ENCODE measurements around the gene C4BPA. TPM values are rescaled to one million over a fixed set of nuclear protein-coding genes. Genes with fewer than 3 reads are reported as not detected.

C4BPA gene
- total RNA-seq: not detected in 2 replicates
- long read RNA-seq: 0 reads

- H3K4me3 Mint-ChIP-seq: no peak within 1 kb of the TSS
Measured at GRCh38 chr1:207103892-207104373, at the start of gene C4BPA. C4BPA (plus strand) TSS chr1:207104233; CDS start chr1:207113026, 8,793 bp downstream.

DNA sequence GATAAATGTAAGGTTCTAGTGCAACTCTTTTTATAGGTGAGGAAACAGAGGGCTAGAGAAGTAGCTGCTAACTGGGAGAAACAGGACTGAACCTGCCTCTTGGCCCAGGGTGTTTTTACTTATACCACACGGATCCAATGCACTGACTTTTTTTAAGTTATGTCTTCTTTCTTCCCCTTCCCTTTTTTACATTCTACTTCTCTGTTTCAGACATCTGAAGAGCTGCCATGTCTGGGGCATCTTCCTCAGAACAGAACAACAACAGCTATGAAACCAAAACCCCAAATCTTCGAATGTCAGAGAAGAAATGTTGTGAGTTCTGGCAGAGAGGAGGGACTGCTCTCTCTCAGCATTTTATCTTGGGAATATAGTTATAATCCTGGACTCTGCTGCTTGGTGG, 49.5 kb upstream of the C4BPA start:
- H3K27me3 Mint-ChIP-seq (ENCODE audit: low read depth): peaks cover 12% of the 10 kb centered on the region
- peaks cover 4% of the 10 kb centered on the region for H3K36me3 Mint-ChIP-seq (ENCODE audit: low read depth)
- H3K27ac Mint-ChIP-seq (ENCODE audit: unreplicated experiment): no peak overlapping the region
- H3K4me1 Mint-ChIP-seq: peaks cover 29% of the 10 kb centered on the region
- no peak for DNase-seq (ENCODE audit: low read depth, low spot score)
- peaks cover 3% of the 10 kb centered on the region for H3K9me3 Mint-ChIP-seq
- TF ChIP-seq CTCF (conservative IDR thresholded peaks at IDR 0.05): no peak
- peak overlapping the region; percentile 99 for H3K4me3 Mint-ChIP-seq

More at GRCh38 chr1:207103892-207104373, at the start of gene C4BPA:
- Mint-ChIP-seq H3K36me3 (ENCODE audit: low read depth) (no peaks in the 10 kb centered on the region), H3K27ac (ENCODE audit: unreplicated experiment) (no peak within 1 kb of the TSS), H3K27me3 (ENCODE audit: low read depth) (peaks cover 17% of the 10 kb centered on the region), H3K4me1 (no peaks in the 10 kb centered on the region), H3K9me3 (peaks cover 3% of the 10 kb centered on the region)
- no peak for DNase-seq (ENCODE audit: low read depth, low spot score)
- TF ChIP-seq CTCF (conservative IDR thresholded peaks at IDR 0.05): no peak

DNA sequence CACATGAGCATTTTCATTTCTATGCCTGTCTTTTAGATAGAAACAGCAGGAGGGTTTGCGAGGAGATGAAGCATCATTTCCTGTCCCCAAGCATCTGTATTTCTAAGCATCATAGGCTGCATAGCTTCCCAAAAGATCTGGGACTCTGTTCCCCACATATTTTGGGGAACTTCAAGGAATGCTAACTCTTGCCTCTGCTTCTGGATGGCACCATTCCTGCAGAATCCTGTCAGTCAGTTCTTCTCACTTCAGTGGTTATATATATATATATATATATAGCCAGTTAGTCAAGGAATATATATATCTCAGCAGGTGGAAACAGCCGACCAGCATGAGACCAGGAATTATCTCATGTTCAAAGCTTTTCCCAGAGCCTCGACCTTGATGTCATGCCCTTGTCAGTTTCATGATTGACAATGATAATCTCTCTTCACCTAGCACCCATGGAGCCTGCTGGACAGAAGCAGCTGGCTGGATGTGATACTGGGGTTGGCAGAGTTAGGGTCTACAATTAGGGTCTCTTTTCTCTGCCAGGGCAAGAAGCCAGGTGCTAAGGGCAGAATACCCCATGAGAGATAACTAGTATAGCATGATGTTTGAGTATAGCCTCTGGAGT, 48.5 kb upstream of the C4BPA start:
- peaks cover 4% of the 10 kb centered on the region for H3K36me3 Mint-ChIP-seq (ENCODE audit: low read depth)
- H3K9me3 Mint-ChIP-seq: peaks cover 3% of the 10 kb centered on the region
- peaks cover 25% of the 10 kb centered on the region for H3K4me1 Mint-ChIP-seq
- no peak for DNase-seq (ENCODE audit: low read depth, low spot score)
- TF ChIP-seq CTCF (conservative IDR thresholded peaks at IDR 0.05): no peak
- H3K27ac Mint-ChIP-seq (ENCODE audit: unreplicated experiment): no peak overlapping the region
- H3K4me3 Mint-ChIP-seq: peak overlapping the region; percentile 54
- H3K27me3 Mint-ChIP-seq (ENCODE audit: low read depth): peaks cover 12% of the 10 kb centered on the region

- H3K27ac Mint-ChIP-seq (ENCODE audit: unreplicated experiment): no peak overlapping the region
- H3K4me3 Mint-ChIP-seq: no peak overlapping the region
- H3K4me1 Mint-ChIP-seq: peaks cover 17% of the 10 kb centered on the region
- no peak for TF ChIP-seq CTCF (conservative IDR thresholded peaks at IDR 0.05)
- H3K9me3 Mint-ChIP-seq: peaks cover 3% of the 10 kb centered on the region
- peaks cover 4% of the 10 kb centered on the region for H3K36me3 Mint-ChIP-seq (ENCODE audit: low read depth)
- H3K27me3 Mint-ChIP-seq (ENCODE audit: low read depth): peaks cover 12% of the 10 kb centered on the region
- DNase-seq (ENCODE audit: low read depth, low spot score): no peak
Measured at GRCh38 chr1:207056673-207057072, 47.4 kb upstream of the C4BPA start.

DNA sequence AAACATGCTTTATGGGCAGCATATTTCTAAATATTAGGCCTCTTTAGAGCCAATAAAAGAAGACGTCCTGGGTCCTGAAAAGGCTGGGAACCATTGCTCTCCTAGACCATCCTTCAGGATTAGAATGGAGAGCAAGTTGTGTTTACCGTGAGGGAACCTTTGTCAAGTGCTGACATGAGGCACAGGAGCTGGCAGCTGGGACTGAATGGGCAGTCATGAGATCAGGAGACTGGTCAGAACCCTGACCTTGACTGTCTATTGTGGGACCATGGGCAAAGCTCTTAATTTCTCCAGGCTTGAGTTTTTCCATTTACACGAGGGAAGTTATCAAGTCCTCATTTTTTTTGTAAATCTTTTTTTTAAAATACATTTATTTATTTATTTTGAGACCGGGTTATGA, 45.8 kb upstream of the C4BPA start:
- Mint-ChIP-seq H3K36me3 (ENCODE audit: low read depth) (peaks cover 6% of the 10 kb centered on the region), H3K4me3 (no peak overlapping the region), H3K27ac (ENCODE audit: unreplicated experiment) (no peak overlapping the region), H3K9me3 (no peaks in the 10 kb centered on the region), H3K27me3 (ENCODE audit: low read depth) (peaks cover 7% of the 10 kb centered on the region), H3K4me1 (peaks cover 4% of the 10 kb centered on the region)
- DNase-seq (ENCODE audit: low read depth, low spot score): no peak
- no peak for TF ChIP-seq CTCF (conservative IDR thresholded peaks at IDR 0.05)
